GM12865 (cell line): ENCODE measurements around the gene RTF2.

Source experiments
- DNase-seq: peaks from one replicate; pipeline ENCODE4 v3.0.0; 2010; ENCODE audit warnings: low read depth
- H3K4me3 ChIP-seq: 2 replicates; pipeline ENCODE4 v1.5.1; 2011; ENCODE audit warnings: mild to moderate bottlenecking, low read depth, low read length, control low read depth
- TF ChIP-seq, protein P1 (sequence below): IDR thresholded peaks from 2 replicates; pipeline ENCODE4 v1.5.1; 2011; ENCODE audit warnings: low read length, control low read depth, low read depth, inconsistent platforms; ENCODE audit not compliant: insufficient read depth; ENCODE audit errors: missing control alignments

RTF2 gene

GRCh38 chr20:56445130-56445529 is 23.3 kb upstream of the RTF2 start:
- DNase-seq = no peak
- no peak overlapping the region for H3K4me3 ChIP-seq
- TF ChIP-seq, protein P1, sequence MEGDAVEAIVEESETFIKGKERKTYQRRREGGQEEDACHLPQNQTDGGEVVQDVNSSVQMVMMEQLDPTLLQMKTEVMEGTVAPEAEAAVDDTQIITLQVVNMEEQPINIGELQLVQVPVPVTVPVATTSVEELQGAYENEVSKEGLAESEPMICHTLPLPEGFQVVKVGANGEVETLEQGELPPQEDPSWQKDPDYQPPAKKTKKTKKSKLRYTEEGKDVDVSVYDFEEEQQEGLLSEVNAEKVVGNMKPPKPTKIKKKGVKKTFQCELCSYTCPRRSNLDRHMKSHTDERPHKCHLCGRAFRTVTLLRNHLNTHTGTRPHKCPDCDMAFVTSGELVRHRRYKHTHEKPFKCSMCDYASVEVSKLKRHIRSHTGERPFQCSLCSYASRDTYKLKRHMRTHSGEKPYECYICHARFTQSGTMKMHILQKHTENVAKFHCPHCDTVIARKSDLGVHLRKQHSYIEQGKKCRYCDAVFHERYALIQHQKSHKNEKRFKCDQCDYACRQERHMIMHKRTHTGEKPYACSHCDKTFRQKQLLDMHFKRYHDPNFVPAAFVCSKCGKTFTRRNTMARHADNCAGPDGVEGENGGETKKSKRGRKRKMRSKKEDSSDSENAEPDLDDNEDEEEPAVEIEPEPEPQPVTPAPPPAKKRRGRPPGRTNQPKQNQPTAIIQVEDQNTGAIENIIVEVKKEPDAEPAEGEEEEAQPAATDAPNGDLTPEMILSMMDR = no peak

DNA sequence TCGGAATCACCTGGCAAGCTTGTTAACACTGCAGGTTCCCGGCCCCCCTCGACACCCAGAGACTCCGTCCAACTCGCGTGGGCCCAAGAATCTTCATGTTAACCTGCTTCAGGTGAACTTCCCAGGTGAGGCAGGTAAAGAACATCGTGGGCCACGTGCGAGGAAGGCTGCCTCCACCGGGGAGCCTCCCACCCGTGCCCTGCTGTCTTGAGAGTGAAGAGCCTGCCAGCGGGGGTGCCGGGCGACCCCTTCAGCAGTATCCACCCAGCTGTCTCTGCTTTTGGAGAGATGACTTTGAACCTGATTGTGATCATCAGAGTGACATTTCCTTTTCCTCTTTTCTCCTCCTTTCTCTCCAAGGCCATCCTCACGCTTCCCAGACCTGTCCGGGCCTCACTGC is 22.9 kb upstream of the RTF2 start:
- TF ChIP-seq, protein P1 = no peak
- no peak for DNase-seq
- H3K4me3 ChIP-seq = no peak overlapping the region

DNA sequence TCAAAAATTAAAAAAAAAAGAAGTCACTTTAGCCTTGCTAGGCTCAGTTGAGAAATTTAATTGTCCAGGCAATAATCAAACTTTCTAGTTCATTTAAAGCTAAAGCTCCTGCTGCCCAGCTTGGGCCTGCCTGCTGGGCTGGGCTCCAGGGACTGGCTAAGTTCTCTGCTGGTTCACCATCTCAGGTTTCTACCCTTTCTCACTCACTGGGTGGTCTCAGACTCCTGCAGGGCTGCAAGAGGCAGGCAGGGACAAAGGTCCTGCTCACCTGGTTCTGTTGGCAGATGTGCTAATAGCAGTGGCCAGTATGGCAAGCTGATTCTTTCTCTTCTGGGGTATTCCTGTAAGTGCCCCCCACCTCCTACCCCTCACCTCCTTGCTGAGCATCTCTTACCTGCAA is 21.2 kb upstream of the RTF2 start:
- DNase-seq = no peak
- no peak overlapping the region for H3K4me3 ChIP-seq
- TF ChIP-seq, protein P1 = no peak

DNA sequence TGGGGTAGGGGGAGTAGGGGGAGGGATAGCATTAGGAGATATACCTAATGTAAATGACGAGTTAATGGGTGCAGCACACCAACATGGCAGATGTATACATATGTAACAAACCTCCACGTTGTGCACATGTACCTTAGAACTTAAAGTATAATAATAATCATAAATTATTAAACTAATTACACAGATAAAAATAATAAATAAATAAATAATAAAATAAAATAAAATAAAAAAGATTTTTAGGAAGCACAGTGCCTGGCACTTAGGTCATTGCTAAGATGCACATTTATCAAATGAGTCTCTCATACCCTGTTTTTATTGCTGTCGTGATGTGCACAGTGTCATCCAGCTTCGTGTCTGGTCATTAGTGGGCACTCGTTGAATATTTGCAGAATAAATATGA is 19.0 kb upstream of the RTF2 start:
- TF ChIP-seq, protein P1 = no peak
- DNase-seq = no peak
- no peak overlapping the region for H3K4me3 ChIP-seq

- DNase-seq = no peak
- TF ChIP-seq, protein P1 = no peak
- no peak overlapping the region for H3K4me3 ChIP-seq
Measured at GRCh38 chr20:56451056-56451765, 17.2 kb upstream of the RTF2 start.

GRCh38 chr20:56453352-56453751 is 15.1 kb upstream of the RTF2 start:
- H3K4me3 ChIP-seq = no peak overlapping the region
- DNase-seq = peak; percentile 54
- TF ChIP-seq, protein P1 = no peak

DNA sequence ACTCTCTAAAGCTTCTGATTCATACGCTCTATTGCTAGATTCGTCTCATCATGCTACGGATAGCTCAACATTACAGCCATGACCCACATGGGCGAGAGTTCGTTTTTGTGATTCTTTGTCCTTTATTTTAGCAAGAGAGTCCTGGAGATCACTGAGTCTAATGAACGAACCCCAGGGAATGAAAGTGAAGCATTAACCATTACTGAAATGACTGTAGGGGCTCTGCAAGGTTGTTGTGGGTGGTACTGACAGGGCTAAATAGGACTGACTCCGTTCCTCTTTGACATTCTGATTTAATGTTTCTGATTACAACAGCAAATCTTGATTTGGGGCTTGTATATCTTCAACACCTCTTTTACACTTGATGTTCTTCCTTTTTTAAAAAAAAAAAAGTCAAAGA is 13.7 kb upstream of the RTF2 start:
- no peak overlapping the region for H3K4me3 ChIP-seq
- TF ChIP-seq, protein P1 = no peak
- DNase-seq = no peak
